Muscle of leg (tissue), 11 donors: ENCODE data around the gene IQCE. TPM values are rescaled to one million over a fixed set of nuclear protein-coding genes. Genes with fewer than 3 reads are reported as not detected.
A peak's percentile ranks its signal among the peaks of the same experiment; 100 is the strongest.

Source experiments
- DNase-seq: peaks from one replicate; pipeline ENCODE4 v3.0.0; 2013
- H3K27ac ChIP-seq: one replicate; pipeline ENCODE4 v1.5.1; 2013; ENCODE audit warnings: mild to moderate bottlenecking, low read length, control low read depth
- H3K27me3 ChIP-seq: one replicate; pipeline ENCODE4 v1.6.1; 2013; ENCODE audit warnings: low read length; ENCODE audit not compliant: control insufficient read depth, insufficient read depth
- H3K36me3 ChIP-seq: one replicate; pipeline ENCODE4 v1.6.1; 2013; ENCODE audit warnings: low read length; ENCODE audit not compliant: control insufficient read depth, insufficient read depth
- H3K4me1 ChIP-seq: one replicate; pipeline ENCODE4 v1.6.1; 2013; ENCODE audit warnings: low read length; ENCODE audit not compliant: control insufficient read depth, insufficient read depth
- H3K4me3 ChIP-seq: one replicate; pipeline ENCODE4 v1.5.1; 2013; ENCODE audit warnings: low read length, control low read depth
- H3K9me3 ChIP-seq: replicated peaks from 2 replicates; pipeline ENCODE4 v1.6.1; 2013; ENCODE audit warnings: low read depth, low read length; ENCODE audit not compliant: control insufficient read depth
- WGBS: methylation state at CpG from one replicate; pipeline ENCODE4 v1.1.5; 2013; ENCODE audit warnings: missing lambda C conversion rate; ENCODE audit not compliant: insufficient coverage; 5-methylcytosine and 5-hydroxymethylcytosine counted together
- polyA plus RNA-seq, 8 donors: library from polyadenylated mRNA; unstranded; fragments of 120-200 nt; gene quantifications; one replicate each; pipeline versions ENCODE4 v1.2.1 to v1.2.3, GENCODE V29; 2013; ENCODE audit warnings: inconsistent platforms in 1 of 8, low replicate concordance in 1 of 8; ENCODE audit not compliant: insufficient read length in 8 of 8, insufficient read depth in 1 of 8
- total RNA-seq: library from RNA; stranded (reverse); fragments of 120-200 nt; gene quantifications from one replicate; pipeline ENCODE4 v1.2.4, GENCODE V29; 2013

The IQCE gene
- total and polyA plus RNA-seq, 9 donors = 4.7 to 9.6 (median 7.1) TPM

DNA sequence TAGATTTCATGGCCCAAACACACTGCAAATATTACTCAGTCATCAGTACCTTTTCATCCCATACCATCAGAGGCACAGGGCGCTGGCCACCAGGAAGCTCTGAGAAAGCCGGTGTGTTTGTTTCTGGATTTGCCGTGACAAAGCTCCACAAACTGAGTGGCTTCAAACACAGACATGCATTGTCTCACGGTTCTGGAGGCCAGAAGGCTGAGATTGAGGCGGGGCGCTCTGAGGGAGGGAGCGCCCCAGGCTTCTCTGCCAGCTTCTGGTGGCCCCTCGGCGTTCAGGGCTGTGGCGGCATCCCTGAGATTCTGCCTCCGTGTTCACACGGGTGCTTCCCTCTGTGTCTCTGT, 69.3 kb downstream of the IQCE start:
- peaks cover 65% of the 10 kb centered on the region for H3K4me1 ChIP-seq
- no peak for DNase-seq
- WGBS = 69% methylated on average over 11 of the region's 12 CpGs
- H3K9me3 ChIP-seq = no peaks in the 10 kb centered on the region
- no peaks in the 10 kb centered on the region for H3K27me3 ChIP-seq
- peak overlapping the region; percentile 45 for H3K27ac ChIP-seq
- no peaks in the 10 kb centered on the region for H3K36me3 ChIP-seq
- no peak overlapping the region for H3K4me3 ChIP-seq

DNA sequence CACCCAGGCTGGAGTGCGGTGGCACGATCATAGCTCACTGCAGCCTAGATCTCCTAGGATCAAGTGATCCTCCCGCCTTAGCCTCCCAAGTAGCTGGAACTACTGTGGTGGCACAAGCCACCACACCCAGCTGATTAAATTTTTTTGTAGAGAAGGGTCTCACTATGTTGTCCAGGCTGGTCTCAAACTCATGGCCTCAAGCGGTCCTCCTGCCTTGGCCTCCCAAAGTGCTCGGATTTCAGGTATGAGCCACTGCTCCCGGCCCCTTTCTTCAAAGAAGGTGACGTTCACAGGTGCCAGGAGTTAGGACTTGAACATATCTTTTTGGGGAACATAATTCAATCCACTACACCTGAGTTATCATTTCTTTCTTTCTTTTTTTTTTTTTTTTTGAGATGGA, 70.1 kb downstream of the IQCE start:
- Histone ChIP-seq H3K27ac (no peak overlapping the region), H3K27me3 (no peaks in the 10 kb centered on the region), H3K4me3 (no peak overlapping the region), H3K4me1 (peaks cover 65% of the 10 kb centered on the region), H3K36me3 (no peaks in the 10 kb centered on the region), H3K9me3 (no peaks in the 10 kb centered on the region)
- 87% methylated on average over 6 of the region's 7 CpGs for WGBS
- no peak for DNase-seq

DNA sequence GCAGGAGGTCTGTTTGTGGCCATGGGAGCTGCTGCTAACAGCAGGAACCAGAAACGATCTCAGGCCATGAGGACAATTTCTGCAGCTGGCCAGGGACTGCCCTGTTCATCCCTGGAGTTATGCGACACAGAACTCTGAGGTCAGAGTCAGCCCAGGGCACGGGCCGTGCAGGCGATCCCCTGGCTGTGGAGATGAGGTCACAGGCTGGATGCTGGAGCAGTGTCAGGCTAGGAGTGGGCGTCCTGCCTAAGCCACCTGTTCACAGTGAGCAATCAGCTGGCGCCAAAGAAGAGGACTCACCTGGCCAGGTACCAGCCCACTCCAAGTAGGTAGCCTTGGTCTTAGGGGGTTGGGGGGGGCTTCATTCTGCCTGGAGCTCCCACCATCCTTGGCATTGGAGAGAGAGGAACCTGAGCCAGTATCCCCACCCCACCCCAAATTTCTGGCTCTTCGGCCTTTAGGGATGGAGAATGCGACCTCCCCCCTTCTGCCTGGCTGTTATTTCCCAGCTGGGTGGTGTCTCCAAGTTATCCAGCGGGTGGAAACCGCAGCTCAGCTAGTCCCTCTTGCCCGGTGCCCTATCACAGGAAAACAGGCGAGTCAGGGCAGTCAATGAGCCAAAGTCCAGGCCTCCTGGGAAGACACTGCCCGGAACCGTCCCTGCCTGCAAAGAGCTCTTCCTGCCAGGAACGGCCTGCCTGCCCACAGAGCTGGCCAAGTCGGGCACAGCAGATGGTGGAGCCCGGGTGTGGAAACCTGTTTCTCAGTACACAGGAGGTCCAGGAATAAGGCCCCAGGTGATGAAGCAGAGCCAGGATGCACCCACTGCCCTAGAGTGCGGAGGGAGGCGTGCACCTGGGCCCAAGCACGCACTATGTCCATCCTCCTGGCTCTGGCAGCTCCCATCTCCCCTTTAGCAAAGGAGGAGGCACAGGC, 71.2 kb downstream of the IQCE start:
- Histone ChIP-seq H3K36me3 (peaks cover 7% of the 10 kb centered on the region), H3K27me3 (no peaks in the 10 kb centered on the region), H3K27ac (peak overlapping the region; percentile 55), H3K4me1 (peaks cover 66% of the 10 kb centered on the region), H3K4me3 (no peak overlapping the region), H3K9me3 (no peaks in the 10 kb centered on the region)
- no peak for DNase-seq
- WGBS = 55% methylated on average over 16 of the region's 21 CpGs

DNA sequence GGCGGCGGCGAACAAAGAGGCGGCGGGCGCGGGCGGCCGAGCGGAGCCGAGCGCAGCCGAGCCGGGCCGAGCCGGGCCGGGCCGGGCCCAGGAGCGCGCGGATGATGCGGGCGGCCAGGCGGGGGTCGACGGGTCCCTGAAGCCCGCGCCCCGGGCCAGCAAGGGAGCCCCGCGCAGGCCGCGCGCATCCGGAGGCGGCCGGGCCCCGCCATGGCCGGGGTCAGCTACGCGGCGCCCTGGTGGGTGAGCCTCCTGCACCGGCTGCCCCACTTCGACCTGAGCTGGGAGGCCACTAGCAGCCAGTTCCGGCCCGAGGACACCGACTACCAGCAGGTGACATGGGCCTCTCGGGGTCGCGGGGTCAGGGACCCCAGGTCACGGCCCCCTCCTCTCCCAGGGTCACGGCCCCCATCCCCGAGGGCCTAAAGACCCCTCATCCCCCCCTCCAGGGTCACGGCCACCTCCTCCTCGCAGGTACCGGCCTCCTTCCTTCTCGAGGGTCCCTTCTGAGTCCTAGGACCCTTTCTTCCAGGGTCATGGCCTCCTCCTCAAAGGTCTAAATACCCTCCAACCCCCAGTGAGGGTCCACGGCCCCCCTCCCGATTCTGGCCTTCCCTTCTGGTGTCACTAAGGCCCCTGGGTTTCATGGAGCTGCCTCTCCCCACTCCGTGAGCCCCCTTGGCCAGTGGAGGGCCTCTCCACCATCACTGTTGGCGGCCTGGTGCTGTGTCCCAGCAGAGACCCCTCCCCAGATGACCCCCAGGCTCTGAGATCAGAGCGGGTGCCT, 73.4 kb downstream of the IQCE start, which contains the start of gene TTYH3:
Gene TTYH3 (plus strand): TSS at position 41 of the 787 bp plus-strand sequence. CDS start 170 bp downstream, at position 211.
- Histone ChIP-seq H3K4me1 (peaks cover 74% of the 10 kb centered on the region), H3K9me3 (no peaks in the 10 kb centered on the region), H3K4me3 (peak within 1 kb of the TSS; percentile 84), H3K27me3 (no peaks in the 10 kb centered on the region), H3K36me3 (peaks cover 13% of the 10 kb centered on the region), H3K27ac (peak within 1 kb of the TSS; percentile 97)
- WGBS = 0% methylated on average over 60 of the region's 62 CpGs
- DNase-seq = peak; percentile 56

GRCh38 chr7:2632733-2633537, 74.2 kb downstream of the IQCE start:
- H3K9me3 ChIP-seq = no peaks in the 10 kb centered on the region
- no peaks in the 10 kb centered on the region for H3K27me3 ChIP-seq
- H3K27ac ChIP-seq = peak overlapping the region; percentile 97
- WGBS = 1% methylated on average over 27 of the region's 35 CpGs
- peak; percentile 86 for DNase-seq
- peak overlapping the region; percentile 84 for H3K4me3 ChIP-seq
- H3K36me3 ChIP-seq = peaks cover 13% of the 10 kb centered on the region
- H3K4me1 ChIP-seq = peaks cover 75% of the 10 kb centered on the region

DNA sequence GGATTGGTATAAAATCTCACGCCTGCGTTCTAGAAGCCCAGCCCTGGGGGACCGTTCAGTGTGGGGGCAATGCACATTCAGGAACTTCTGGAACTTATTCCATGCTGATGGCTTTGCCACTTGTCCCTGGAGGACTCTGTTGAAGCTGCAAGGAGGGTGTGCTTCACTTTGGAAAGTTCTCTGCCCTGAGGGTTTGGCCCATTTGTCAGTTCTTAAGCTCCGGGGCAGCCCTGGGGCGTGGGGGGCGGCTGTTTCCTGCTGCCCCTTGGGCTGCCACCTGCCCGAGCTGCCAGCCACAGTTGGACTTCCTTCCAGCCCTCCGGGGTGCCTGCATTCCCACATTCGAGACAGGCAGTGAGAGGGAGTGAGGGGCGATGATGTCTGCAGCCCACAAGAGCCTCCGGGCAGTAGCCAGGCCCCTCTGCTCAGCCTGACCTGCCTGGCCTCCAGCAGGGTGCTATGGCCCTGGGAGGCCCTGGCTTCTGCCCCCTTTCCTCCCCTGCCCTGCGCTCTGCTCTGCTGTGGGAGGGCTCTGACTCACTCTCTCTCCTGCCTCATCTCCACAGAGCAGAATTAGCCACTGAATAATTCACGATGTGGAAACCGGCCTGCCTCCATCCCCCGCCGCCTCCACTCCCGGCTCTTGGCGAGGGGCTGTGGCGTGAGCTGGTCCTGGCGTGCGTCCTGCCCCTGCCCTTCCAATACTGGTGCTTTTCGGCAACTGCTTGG, 74.9 kb downstream of the IQCE start:
- WGBS = 12% methylated on average over 21 of the region's 22 CpGs
- no peaks in the 10 kb centered on the region for H3K27me3 ChIP-seq
- peaks cover 80% of the 10 kb centered on the region for H3K4me1 ChIP-seq
- peak; percentile 62 for DNase-seq
- H3K4me3 ChIP-seq = peak overlapping the region; percentile 84
- H3K9me3 ChIP-seq = no peaks in the 10 kb centered on the region
- H3K36me3 ChIP-seq = peaks cover 14% of the 10 kb centered on the region
- peak overlapping the region; percentile 97 for H3K27ac ChIP-seq

DNA sequence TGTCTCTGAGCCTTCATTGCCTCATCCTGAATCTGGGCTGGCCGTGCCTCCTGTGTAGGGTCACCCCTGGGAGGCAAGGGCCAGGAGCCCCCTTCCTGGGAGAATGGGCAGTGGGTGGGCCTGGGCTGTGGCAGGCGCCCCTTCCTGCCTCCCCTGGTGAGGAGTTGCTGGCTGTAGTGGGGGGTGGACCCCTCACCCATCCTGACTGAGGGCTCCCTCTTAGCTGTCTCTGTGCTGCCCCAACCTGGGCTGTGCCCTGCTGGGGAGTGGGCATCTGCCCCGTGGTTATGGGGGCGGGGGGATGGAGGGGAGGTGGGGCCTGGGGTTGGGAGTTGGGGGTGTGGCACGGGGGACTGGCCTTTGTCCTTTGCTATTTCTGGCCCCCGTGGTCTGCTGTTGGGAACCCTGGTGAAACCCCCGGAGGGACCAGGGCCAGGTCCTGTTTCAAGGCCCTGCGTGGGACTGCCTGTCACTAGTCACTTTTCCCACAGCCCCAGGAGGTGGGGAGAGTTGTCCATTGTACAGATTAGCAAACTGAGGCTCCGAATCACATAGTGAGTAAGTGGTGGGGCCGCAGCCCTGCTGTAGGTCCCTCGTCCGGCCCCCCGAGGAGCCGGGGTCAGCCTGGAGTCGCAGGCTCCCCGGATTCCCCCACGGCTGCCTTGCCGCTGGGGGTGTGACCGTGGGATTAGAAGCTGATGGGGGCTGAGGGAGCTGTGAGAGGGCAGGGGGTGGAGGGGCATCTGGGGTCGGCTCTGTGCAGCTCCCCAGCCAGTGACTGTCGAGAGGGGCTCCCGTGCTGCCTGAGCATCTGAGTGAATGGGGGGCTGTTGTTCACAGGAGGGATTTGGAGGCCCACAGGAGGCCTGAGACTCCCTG, 75.7 kb downstream of the IQCE start:
- Histone ChIP-seq H3K36me3 (peaks cover 20% of the 10 kb centered on the region), H3K27ac (peak overlapping the region; percentile 97), H3K9me3 (no peaks in the 10 kb centered on the region), H3K4me3 (no peak overlapping the region), H3K27me3 (no peaks in the 10 kb centered on the region), H3K4me1 (peaks cover 86% of the 10 kb centered on the region)
- DNase-seq = no peak
- WGBS = 64% methylated on average over 17 of the region's 22 CpGs

DNA sequence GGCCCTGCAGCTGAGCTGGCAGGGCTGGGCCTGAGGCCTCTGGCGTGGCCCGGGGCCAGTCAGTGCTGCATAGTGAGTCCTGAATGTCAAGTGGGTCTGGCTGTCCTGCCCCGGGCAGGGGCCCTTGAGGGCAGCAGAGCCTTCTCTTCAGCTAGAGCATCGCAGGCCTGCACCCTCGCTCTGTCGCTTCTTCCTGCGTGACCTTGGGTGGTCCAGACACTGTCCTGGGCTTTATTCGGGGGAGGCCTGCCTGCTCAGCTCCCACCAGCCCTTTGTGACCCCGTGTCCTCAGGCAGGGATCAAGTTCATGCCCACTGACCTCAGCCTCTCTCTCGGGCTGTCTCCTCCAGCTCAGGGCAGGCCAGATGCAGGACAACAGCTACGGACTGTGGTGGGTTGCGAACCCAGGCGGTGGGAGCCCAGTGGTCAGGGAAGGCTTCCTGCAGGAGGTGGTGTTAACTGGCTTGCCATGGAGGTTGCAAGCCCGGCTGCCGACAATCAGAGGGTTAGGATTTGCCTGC, 76.4 kb downstream of the IQCE start:
- Histone ChIP-seq H3K27me3 (no peaks in the 10 kb centered on the region), H3K4me3 (no peak overlapping the region), H3K4me1 (peaks cover 86% of the 10 kb centered on the region), H3K27ac (no peak overlapping the region), H3K9me3 (no peaks in the 10 kb centered on the region), H3K36me3 (peaks cover 27% of the 10 kb centered on the region)
- WGBS = 69% methylated on average over 14 of the region's 15 CpGs
- no peak for DNase-seq
